GM10266 (cell line): ENCODE data around the gene OPRM1.
"Not testable (repeated sequence)": the region's sequence is repeated elsewhere in the genome, so short reads cannot be mapped to it uniquely, and the experiment has no call there.

Experiments
- DNase-seq: peaks from one replicate; pipeline ENCODE4 v3.0.0; 2012; ENCODE audit errors: extremely low spot score
- CTCF ChIP-seq: IDR thresholded peaks from 2 replicates; pipeline ENCODE4 v1.5.1; 2012; ENCODE audit warnings: mild to moderate bottlenecking, low read depth; ENCODE audit not compliant: control insufficient read depth, insufficient read depth; ENCODE audit errors: missing control alignments

Gene OPRM1

GRCh38 chr6:154057098-154057497, 18.1 kb downstream of the OPRM1 start:
- DNase-seq: no peak
- TF ChIP-seq CTCF: no peak

GRCh38 chr6:154058963-154059680, 20.1 kb downstream of the OPRM1 start:
- no peak for TF ChIP-seq CTCF
- no peak for DNase-seq

- TF ChIP-seq CTCF: no peak
- DNase-seq: no peak
Measured at GRCh38 chr6:154060076-154060475, 21.0 kb downstream of the OPRM1 start.

GRCh38 chr6:154070041-154070440, 31.0 kb downstream of the OPRM1 start:
- no peak for DNase-seq
- no peak for TF ChIP-seq CTCF

GRCh38 chr6:154070657-154071056, 31.6 kb downstream of the OPRM1 start:
- no peak for TF ChIP-seq CTCF

GRCh38 chr6:154071236-154071635, 32.2 kb downstream of the OPRM1 start:
- no peak for TF ChIP-seq CTCF
- DNase-seq: no peak

More at GRCh38 chr6:154070657-154071056, 31.6 kb downstream of the OPRM1 start:
- no peak for DNase-seq

- TF ChIP-seq CTCF: no peak
- DNase-seq: no peak
Measured at GRCh38 chr6:154071711-154072110, 32.7 kb downstream of the OPRM1 start.

GRCh38 chr6:154078596-154078995, 39.6 kb downstream of the OPRM1 start:
- DNase-seq: not testable (repeated sequence)
